Lower leg skin (tissue), 4 donors: ENCODE data around the gene SLC9A7. TPM values are rescaled to one million over a fixed set of nuclear protein-coding genes. Genes with fewer than 3 reads are reported as not detected.

Experiments used
- DNase-seq, 2 donors: peaks; one replicate each; pipeline ENCODE4 v3.0.0-alpha.2; 2019; ENCODE audit warnings: low spot score in 2 of 2
- H3K4me3 ChIP-seq: fragments of 200-600 bp; sonication (generic); 2 replicates; pipeline ENCODE4 v1.5.1; 2017; ENCODE audit warnings: mild to moderate bottlenecking, low read depth; ENCODE audit not compliant: poor library complexity, severe bottlenecking
- POLR2A ChIP-seq, 2 donors: fragments of 450-650 bp; IDR thresholded peaks; one replicate each; pipeline ENCODE4 v1.6.1; 2016 to 2017; ENCODE audit warnings: antibody characterized with exemption in 2 of 2, mild to moderate bottlenecking in 1 of 2, moderate library complexity in 1 of 2
- WGBS, 2 donors: methylation state at CpG; one replicate each; pipeline ENCODE4 v1.1.5; 2018; 5-methylcytosine and 5-hydroxymethylcytosine counted together
- intact Hi-C: fragments of 100-400 bp; cut with DNase I; formaldehyde crosslinking; loops from one replicate; pipeline ENCODE4 v1.15.0; 2023; ENCODE audit warnings: low total_unique reads
- total RNA-seq, 4 donors: library from RNA; depleted of rRNA; stranded (reverse); fragments of >200 nt; gene quantifications; one replicate each; pipeline ENCODE4 v1.1.0, GENCODE V29; 2016
- TF ChIP-seq, protein P1 (sequence below), 3 donors: fragments of 450-650 bp; IDR thresholded peaks; one replicate each; pipeline ENCODE4 v1.5.1; 2016; ENCODE audit warnings: antibody characterized with exemption in 3 of 3, mild to moderate bottlenecking in 3 of 3, moderate library complexity in 2 of 3

The SLC9A7 gene
- total RNA-seq, 4 donors from 2014 or later, result 3.6 to 10.0 (median 6.8) TPM

DNA sequence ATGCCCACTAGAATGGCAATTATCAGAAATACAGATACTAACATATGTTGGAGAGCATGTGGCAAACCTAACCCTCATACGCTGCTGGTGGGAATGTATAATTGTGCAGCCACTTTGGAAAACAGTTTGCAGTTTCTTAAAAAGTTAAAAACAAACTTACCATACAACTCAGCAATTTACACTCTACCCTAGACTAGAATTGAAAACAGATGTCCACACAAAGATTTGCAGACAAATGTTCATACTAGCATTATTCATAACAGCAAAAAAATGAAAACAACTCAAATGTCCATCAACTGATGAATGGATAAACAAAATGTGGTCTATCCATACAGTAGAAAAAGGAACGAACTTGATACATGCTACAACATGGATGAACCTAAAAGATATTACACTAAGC is 64.4 kb downstream of the SLC9A7 start:
- H3K4me3 ChIP-seq, result no peak overlapping the region
- 62 to 67% methylated on average over 2 of the region's 2 CpGs for WGBS, 2 donors
- no peak for DNase-seq
- intact Hi-C loops, result no loop called here
- no peak for TF ChIP-seq POLR2A (IDR thresholded peaks at IDR 0.05)
- TF ChIP-seq, protein P1, sequence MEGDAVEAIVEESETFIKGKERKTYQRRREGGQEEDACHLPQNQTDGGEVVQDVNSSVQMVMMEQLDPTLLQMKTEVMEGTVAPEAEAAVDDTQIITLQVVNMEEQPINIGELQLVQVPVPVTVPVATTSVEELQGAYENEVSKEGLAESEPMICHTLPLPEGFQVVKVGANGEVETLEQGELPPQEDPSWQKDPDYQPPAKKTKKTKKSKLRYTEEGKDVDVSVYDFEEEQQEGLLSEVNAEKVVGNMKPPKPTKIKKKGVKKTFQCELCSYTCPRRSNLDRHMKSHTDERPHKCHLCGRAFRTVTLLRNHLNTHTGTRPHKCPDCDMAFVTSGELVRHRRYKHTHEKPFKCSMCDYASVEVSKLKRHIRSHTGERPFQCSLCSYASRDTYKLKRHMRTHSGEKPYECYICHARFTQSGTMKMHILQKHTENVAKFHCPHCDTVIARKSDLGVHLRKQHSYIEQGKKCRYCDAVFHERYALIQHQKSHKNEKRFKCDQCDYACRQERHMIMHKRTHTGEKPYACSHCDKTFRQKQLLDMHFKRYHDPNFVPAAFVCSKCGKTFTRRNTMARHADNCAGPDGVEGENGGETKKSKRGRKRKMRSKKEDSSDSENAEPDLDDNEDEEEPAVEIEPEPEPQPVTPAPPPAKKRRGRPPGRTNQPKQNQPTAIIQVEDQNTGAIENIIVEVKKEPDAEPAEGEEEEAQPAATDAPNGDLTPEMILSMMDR (IDR thresholded peaks at IDR 0.05), result no peak

DNA sequence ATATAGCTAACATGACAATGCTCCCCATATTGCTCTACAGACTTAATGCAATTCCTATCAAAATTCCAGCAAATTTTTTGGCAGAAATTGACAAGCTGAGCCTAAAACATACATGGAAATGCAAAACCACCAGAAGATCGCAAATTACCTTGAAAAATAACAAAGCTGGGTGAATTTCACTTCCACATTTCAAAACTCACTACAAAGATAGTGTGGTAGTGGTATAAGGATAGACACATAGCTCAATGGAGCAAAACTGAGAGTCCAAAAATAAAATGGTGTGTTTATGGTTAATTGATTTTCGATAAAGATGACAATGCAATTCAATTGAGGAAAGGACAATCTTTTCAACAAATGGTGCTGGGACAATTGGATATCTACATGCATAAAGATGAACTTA is 65.8 kb downstream of the SLC9A7 start:
- TF ChIP-seq POLR2A (IDR thresholded peaks at IDR 0.05), result no peak
- TF ChIP-seq, protein P1 (IDR thresholded peaks at IDR 0.05), result no peak
- no peak for DNase-seq
- intact Hi-C loops, result no loop called here
- no peak overlapping the region for H3K4me3 ChIP-seq
- 61 to 83% methylated on average over 2 of the region's 2 CpGs for WGBS, 2 donors

DNA sequence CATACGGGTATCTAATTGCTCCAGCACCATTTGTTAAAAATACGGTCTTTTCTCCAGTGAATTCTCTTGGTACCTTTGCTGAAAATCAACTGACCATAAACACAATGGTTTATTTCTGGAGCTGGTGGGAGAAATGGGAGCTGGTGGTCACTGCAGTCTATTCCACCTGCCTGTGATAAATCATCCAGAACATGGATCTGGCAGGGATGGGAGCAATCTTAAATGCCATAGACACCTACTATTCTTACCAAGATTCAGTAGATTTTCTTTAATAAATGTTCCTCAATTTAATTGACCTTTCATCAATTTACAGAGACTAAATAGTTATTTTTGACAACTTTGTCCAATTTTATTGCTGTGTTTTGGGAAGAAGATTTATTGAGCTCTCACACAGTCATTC is 68.1 kb downstream of the SLC9A7 start:
- intact Hi-C loops, result no loop called here
- TF ChIP-seq POLR2A (IDR thresholded peaks at IDR 0.05), result no peak
- H3K4me3 ChIP-seq, result no peak overlapping the region
- no peak for DNase-seq
- 95 to 100% methylated on average over 2 of the region's 2 CpGs for WGBS, 2 donors

DNA sequence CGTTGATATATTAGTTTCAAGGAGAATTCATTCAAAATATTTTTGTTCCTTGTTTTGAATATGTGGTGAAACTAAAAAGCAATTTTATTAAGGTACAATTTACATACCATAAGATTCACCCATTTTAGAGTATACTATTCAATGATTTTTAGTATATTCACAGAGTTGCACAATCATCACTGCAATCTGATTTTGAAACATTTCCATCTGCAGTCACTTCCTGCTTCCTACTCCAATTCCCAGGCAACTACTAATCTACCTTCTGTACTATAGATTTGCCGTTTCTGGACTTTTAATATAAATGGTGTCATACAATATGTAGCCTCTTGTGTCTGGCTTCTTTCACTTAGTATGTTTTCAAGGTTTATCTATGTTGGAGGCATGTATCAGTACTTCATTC is 71.3 kb downstream of the SLC9A7 start:
- 22 to 38% methylated on average over 2 of the region's 2 CpGs for WGBS, 2 donors
- H3K4me3 ChIP-seq, result no peak overlapping the region

DNA sequence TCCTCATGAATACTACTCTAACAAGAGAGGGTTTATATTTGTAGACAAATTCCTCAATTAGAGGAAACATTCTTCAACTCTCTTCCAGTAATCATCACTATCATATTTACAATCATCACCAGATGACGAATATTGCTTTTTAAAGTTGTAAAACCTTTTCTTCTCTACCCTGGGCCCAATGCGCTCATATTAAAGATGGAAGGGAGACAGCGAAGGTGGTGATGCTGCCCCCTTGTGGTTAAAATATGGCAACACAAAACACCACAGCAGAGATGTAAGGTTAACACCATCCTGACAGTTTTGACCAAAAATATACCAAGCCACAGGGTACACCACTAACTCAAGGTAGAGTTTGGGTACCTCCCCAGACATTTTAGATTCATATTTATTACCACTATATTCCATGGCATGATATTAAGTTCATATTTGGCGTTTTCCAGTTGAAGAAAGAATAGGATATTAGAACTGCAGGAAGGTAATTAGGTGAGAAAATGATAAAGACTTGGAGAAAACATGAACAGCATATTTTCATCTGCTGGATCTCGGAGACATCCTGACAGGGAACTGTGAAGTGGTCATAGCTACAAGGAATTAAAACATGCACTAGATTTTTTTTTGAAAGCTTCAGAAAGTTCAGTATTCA is 72.8 kb downstream of the SLC9A7 start:
- peak in 1 of 2 donors; percentile 14 for DNase-seq
- no peak overlapping the region for H3K4me3 ChIP-seq
- TF ChIP-seq POLR2A (IDR thresholded peaks at IDR 0.05), result no peak
- TF ChIP-seq, protein P1 (IDR thresholded peaks at IDR 0.05), result no peak
- 24 to 35% methylated on average over 5 of the region's 5 CpGs for WGBS, 2 donors
- intact Hi-C loops, result no loop called here

More for the DNA sequence above, 71.3 kb downstream of the SLC9A7 start:
- DNase-seq, result no peak
- intact Hi-C loops, result no loop called here
- TF ChIP-seq POLR2A (IDR thresholded peaks at IDR 0.05), result no peak
- TF ChIP-seq, protein P1 (IDR thresholded peaks at IDR 0.05), result no peak

DNA sequence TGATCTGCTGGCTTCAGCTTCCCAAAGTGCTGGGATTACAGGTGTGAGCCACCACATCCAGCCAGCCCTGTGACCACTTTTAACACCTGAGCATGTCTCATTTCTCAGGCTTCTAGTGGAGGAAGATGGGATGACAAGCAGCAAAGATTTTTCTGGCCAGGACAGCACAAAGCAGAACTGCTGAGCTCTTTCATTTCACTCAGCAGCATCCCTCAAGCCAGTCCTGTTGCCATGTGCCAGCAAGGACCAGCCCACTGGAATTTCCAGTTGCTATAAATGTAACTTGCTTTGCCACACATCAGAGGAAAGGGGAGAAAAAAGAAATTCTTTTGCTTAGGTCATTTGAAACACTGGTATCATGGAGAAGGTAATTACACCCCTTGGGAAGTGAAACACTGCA is 75.9 kb downstream of the SLC9A7 start:
- TF ChIP-seq, protein P1 (IDR thresholded peaks at IDR 0.05), result no peak
- TF ChIP-seq POLR2A (IDR thresholded peaks at IDR 0.05), result no peak
- no peak for DNase-seq
- H3K4me3 ChIP-seq, result no peak overlapping the region
- intact Hi-C loops, result no loop called here
